GM19193 (cell line): ENCODE results near the gene LINGO3.

ENCODE experiments used
- POLR2A ChIP-seq: IDR thresholded peaks from 4 replicates; pipeline ENCODE4 v1.6.1; 2011; ENCODE audit not compliant: insufficient read depth, insufficient read length; ENCODE audit errors: extremely low read depth

The LINGO3 gene

DNA sequence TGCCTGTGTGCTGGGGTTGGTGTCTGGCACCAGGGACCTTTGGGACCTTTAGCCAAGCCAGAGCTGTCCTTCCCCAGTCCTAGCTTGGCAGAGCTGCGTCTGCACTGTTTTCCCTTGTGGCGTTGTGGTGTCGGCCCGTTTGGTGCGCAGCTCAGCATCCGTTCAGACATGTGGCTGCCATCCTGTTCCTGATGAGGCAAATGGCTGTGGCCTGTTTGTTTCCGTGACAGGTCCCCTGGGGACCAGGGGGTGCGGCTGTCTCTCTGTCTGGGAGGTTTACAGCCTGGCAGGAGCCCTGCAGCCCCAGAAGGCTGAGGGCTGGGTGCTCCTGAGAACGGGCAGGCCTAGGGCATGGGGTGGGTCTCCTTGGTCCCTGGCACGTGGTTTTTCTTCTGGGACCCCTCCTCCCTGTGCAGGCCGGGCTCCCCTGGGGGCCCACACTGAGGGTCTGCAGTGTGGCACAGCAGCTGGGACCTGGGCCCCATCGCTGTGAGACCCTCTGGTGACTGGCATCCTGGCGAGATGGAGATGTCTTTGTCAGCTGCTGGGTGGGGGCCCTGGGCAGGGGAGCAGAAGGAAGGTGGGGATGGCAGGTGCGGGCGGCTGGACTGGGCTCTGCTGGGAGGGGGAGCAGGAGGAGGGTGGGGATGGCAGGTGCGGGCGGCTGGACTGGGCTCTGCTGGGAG is 24.5 kb upstream of the LINGO3 start:
- no peak for TF ChIP-seq POLR2A

DNA sequence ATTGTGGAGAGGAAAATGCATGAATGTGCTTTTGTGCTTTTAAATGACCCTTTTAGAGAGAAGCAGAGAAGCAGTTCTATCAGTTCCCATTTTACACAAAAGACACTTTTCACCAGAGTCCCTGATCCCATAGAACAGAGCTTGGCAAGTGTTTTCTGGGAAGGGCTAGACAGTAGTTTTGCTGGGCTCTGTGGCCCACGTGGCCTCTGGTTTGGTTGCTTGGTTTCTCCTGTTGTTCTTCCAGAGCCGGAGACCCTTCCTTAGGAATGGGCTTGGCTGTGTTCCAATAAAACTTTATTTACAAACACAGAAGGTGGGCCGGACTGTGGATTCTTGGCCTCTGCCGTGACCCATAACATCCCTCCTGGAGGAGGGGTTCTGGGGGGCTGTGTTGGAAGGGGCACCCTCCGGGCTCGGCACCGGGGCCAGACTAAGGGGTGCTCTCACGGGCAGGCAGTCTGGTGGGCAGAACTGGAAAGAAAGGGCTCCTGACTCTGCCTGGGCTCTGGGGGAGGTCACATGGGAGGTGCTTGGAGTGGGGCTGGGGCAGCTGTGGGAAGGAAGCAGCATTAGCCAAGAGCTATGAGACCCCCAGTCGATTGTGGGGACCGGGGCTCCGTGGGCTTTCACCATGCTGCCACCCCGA is 23.8 kb upstream of the LINGO3 start:
- no peak for TF ChIP-seq POLR2A

DNA sequence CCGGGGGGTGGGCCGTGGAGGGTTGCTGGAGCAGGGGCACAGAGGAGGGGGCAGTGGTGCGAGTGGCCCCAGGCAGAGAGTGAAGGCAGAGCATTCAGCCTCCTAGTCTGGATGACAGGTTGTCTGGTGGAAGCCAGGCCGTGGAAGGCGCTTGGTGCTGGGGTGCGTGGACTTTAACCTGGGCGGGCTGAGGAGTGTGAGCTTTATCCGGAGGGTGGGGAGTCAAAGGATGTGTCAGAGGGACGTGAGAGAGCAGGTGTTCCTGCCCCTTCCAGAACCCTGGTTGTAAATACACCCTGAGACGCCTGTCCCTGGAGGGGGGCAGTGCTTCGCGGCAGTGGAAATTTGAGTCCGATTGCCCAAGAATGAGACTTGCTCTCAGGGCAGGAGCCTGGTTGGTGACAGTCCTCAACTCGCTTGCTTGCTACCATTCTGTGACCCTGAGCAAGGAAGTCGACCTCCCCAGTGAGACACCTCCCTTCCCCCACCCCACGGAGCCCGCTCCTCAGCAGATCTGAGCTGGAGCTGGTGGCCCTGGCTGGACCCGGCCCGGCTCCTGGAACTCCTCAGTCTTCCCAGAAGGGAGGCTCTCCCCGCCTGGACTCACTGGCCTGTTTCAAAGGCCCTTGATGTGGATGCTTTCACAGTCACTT is 22.8 kb upstream of the LINGO3 start:
- no peak for TF ChIP-seq POLR2A

DNA sequence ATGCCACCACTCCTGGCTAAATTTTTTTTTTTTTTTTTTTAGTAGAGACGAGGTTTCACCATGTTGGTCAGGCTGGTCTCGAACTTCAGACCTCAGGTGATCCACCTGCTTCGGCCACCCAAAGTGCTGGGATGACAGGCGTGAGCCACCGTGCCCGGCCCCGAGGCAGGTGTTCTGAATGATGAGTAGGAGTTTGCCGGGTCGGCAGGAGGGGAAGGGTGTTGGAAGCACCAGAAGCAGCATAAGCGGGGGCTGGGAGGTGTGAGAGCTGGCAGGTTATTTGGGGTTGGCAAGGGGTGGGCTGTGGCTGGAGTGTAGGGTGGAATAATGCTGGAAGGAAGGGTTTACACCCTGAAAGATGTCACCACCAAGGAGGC is 22.3 kb upstream of the LINGO3 start:
- TF ChIP-seq POLR2A = no peak

DNA sequence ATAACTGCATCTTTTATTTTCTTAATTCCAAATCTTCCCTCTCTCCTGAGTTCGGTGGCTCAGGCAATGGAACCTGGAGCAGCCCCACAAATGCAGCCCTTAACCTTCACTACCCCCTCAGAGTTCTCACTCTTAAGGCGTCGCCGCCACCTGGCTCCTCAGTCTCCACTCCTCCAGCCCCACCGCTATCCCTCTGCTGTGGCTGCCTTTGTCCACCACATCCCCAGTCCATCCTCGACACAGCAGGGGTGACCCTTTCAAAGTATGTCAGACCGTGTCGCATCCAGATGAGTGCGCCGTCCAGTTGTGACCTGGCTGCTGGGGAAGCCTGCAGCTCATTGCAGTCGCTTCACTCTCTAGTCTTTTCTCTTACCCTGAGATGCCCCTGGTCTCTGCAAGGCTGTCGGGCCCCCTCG is 21.6 kb upstream of the LINGO3 start:
- no peak for TF ChIP-seq POLR2A

DNA sequence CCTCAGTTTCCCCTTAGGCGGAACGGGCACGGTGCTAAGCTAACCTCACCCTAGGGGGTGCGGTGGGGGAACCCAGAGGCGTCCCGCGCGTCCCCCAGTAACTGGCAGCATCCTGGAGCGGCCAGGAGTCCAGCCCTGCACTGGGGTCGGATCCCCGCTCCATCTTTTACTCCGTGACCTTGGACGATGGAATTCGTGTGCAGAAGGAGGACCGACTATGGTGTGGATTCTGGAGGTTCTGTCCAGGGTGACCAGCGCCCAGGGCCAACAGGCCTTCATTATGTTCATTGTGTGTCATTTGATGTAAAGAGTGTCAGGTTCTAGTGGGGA is 21.2 kb upstream of the LINGO3 start:
- no peak for TF ChIP-seq POLR2A

DNA sequence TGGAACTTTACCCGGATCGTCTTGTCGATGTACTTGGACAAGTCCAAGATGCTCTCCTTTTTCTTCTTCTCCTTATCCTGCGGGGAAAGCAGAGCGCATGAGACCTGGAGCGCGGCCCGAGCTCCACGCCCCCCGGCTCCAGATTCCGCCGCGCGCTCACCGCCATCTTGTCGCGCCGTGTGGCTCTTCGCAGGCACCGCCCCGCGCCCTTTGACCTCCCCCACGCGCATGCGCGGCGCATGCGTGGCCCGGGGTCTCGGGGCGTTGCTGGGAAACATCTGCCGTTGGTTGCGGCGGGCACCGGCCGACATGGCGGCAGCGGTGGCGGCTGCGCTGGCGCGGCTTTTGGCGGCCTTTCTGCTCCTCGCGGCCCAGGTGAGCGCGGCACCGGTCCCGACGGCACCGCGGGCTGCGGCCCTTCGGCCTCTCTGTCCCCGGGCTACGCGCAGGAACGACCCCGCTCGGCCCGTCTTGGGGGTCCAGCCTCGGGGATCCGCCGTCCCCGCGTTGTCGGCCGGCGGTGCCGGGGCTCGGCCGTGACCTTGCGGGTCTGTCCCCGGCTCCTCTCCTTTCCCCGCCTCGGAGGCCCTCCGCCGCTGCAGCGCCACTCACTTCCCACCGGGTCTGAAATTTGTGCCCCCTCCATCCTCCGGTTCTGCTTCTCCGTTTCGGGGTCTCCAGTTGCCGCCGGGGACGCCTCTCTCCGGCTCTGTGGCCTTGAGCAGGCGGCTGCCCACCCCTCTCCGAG is 20.6 kb upstream of the LINGO3 start, which contains the start of the genes LSM7 and SPPL2B:
Gene LSM7, minus strand, starts transcription at position 186 of the 748 bp plus-strand sequence. Its CDS starts 20 bp downstream, at position 166.
Gene SPPL2B, plus strand, starts transcription at position 284 of the 748 bp plus-strand sequence. Its CDS starts 26 bp downstream, at position 310.
- peak; percentile 89 for TF ChIP-seq POLR2A

DNA sequence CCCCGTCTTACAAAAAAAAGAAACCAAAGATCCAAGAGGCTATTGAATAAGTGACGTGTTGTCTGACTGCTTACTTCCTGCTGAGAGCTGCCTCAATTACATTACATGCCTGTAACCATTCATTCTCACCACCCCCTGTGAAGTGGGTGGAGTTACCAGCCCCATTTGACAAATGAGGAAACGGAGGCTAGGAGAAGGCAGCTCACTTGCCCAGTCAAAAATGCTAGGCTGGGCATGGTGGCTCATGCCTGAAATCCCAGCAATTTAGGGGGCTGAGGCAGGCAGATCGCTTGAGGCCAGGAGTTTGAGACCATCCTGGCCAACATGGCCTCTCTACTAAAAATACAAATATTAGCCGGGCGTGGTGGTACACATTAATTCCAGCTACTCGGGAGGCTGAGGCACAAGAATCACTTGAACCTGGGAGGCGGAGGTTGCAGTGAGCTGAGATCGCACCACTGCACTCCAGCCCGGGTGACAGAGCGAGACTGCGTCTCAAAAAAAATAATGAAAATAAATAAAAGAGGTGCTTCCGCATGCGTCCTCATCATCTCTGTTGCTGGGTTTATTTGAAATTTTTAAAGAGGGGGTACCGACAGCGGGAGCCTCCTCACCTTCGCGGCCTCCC is 19.9 kb upstream of the LINGO3 start:
- no peak for TF ChIP-seq POLR2A

DNA sequence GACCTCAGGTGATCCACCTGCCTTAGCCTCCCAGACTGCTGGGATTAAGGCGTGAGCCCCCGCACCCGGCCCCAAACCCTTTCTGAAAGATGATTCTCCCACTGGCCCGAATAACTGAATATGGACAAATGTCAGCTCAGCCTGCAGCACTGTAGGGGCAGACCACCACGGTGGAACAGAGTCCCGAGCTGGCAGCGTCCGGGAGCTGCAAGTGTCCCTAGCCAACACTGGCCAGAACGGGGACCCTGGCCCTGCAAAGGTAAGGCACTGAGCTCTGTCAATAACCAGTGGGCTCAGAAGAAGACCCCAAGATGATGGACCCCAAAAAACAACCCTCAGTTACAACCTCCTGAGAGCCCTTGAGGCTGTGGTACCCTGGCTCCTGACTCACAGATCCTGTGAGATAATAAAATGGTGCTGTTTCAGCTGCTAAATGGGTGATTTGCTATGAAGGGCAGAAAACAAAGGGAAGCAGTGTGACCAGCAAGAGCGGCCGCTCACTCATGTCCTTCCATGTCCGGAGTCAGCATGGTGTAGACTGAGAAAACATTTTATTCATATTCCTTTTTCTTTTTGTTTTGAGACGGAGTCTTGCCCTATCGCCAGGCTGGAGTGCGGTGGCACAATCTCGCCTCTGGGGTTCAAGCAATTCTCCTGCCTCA is 18.9 kb upstream of the LINGO3 start:
- no peak for TF ChIP-seq POLR2A

DNA sequence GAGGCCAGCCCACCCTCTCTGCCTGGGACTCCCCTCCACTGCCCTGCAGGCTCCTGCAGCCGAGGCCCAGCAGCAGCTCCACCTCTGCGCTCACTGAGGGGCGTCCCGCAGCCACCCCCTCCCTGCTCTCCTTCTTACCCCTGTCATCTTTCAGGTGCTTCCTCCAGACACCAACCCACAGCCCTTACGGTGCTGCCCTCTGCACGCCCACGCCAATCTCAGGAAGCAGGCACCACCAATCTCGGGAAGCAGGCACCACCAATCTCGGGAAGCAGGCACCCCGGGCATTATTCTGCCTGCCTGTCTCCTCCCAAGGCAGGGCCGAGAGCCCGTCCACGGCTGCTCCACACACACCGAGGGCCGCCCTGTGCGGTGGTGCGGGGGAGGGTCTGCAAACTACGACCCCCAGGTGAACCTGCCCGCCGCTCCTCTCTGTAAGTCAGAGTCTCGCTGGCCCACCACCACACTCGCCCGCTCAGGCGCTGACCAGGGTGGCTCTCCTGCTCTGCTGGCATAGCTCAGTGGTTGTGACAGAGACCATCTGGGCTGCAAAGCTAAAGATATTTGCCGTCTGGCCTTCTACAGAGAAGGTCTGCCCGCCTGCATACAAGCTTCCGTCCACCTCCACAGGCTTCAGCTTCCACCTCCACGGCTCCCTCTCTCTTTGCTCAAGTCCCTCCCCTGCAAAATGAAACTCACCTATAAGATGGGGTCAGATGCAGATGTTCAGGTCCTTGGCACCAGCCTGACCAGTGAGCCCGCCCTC is 17.5 kb upstream of the LINGO3 start:
- TF ChIP-seq POLR2A = no peak

DNA sequence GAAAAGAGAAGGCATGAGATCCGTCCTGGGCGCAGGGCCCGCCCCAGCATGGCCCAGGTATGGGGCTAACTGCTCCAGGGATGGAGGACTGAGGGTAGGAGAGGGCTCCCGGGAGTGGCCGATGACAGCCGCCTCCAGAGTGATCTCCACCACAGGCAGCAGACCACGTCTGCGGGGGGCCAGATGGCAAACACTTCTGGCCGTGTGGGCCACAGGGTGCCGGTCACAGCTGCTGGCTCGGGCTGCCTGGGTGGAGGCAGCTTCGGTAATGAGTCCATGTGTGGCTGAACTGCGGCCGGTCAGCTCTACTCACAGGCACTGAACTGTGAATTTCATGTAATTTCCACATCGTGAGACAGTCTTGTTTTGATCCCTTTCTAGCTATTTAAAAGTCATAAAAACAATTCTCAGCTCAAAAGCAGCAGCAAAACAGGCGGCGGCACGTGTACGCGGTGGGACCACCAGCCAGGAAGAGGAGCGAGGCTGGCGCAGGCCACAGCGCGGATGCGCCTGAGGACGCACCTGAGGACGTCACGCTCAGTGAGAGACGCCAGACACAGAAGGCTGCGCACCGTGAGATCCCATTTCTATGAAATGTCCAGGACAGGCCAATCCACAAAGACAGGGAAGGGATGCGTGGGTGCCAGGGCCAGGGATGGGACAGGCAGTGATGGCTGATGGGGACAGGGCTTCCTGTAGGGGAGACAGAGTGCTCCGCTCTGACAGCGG is 16.4 kb upstream of the LINGO3 start:
- TF ChIP-seq POLR2A = no peak

DNA sequence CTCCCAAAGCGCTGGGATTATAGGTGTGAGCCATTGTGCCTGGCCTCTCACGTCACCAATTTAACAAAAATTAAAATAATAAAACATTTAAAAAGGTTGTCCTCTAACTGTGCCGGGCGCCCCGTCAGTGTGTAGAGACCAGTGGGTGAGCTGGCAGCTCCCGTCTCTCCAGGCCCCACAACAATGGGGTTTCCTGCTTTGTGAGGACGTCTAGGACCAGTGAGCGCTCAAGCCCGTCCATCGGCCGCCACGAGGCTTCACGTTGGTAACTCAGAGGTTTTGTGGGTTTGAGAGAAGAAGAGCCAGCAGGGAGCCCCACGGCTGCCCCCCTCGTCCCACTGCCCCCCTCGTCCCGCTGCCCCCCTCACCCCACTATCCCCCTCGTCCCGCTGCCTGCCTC is 15.8 kb upstream of the LINGO3 start:
- no peak for TF ChIP-seq POLR2A
